ENCODE results near the gene GRHL3. TPM values are rescaled to one million over a fixed set of nuclear protein-coding genes. Genes with fewer than 3 reads are reported as not detected.

Gene GRHL3
- total RNA-seq, 2 donors from 2014 or later, result 8.1 to 8.4 TPM

DNA sequence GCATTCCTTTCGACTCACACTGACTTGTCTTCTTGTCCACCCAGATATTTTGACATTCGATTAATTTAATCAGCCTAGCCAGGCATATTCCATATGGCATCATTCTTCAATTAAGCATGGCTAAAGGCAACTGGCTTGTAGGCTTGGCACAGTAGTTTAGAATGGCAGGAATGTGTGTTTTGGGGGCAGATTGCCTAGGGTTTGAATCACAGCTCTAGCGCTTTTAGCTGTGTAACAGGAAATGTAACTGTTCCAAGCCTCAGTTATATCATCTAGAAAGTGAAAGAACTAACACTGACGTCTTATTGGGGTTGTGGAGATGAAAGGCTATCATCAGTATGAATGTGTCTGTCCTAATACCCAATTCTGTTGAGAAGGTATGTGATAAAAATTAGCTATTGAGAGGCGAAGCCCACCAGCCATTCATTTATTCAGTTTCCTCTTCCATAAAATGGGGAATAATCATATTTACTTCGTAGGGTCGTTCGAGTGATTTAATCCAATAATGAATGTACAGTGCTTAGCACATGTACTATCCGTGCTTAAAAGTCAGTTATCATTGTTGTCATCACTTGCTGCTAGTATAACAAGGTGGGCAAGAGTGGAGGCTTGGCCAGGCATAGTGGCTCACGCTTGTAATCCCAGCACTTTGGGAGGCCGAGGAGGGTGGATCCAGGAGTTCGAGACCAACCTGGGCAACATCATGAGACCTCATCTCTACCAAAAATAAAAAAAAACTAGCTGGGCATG, 41.6 kb upstream of the GRHL3 start:
- TF ChIP-seq POLR2AphosphoS5 (IDR thresholded peaks at IDR 0.05) (no peak), POLR2A (IDR thresholded peaks at IDR 0.05) (no peak)
- TF ChIP-seq, protein P1, sequence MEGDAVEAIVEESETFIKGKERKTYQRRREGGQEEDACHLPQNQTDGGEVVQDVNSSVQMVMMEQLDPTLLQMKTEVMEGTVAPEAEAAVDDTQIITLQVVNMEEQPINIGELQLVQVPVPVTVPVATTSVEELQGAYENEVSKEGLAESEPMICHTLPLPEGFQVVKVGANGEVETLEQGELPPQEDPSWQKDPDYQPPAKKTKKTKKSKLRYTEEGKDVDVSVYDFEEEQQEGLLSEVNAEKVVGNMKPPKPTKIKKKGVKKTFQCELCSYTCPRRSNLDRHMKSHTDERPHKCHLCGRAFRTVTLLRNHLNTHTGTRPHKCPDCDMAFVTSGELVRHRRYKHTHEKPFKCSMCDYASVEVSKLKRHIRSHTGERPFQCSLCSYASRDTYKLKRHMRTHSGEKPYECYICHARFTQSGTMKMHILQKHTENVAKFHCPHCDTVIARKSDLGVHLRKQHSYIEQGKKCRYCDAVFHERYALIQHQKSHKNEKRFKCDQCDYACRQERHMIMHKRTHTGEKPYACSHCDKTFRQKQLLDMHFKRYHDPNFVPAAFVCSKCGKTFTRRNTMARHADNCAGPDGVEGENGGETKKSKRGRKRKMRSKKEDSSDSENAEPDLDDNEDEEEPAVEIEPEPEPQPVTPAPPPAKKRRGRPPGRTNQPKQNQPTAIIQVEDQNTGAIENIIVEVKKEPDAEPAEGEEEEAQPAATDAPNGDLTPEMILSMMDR (IDR thresholded peaks at IDR 0.05), result no peak
- no peak overlapping the region for H3K27ac ChIP-seq
- H3K4me3 ChIP-seq, result no peak overlapping the region
- H3K36me3 ChIP-seq, result no peaks in the 10 kb centered on the region
- 70% methylated on average over 12 of the region's 12 CpGs for WGBS
- intact Hi-C loops (cut with DNase I), result no loop called here
- DNase-seq (ENCODE audit: low spot score), result no peak
- no peaks in the 10 kb centered on the region for H3K4me1 ChIP-seq (replicated peaks)
- H3K27me3 ChIP-seq (replicated peaks; ENCODE audit: insufficient read depth), result no peaks in the 10 kb centered on the region
- H3K9me3 ChIP-seq, result no peaks in the 10 kb centered on the region

GRCh38 chr1:24278726-24279125, 40.4 kb upstream of the GRHL3 start:
- Histone ChIP-seq H3K27me3 (replicated peaks; ENCODE audit: insufficient read depth) (no peaks in the 10 kb centered on the region), H3K9me3 (no peaks in the 10 kb centered on the region), H3K4me3 (no peak overlapping the region), H3K4me1 (replicated peaks) (no peaks in the 10 kb centered on the region), H3K36me3 (no peaks in the 10 kb centered on the region), H3K27ac (no peak overlapping the region)
- TF ChIP-seq POLR2AphosphoS5 (IDR thresholded peaks at IDR 0.05) (no peak), POLR2A (IDR thresholded peaks at IDR 0.05) (no peak)
- TF ChIP-seq, protein P1 (IDR thresholded peaks at IDR 0.05), result no peak
- WGBS, result 69% methylated on average over 3 of the region's 3 CpGs
- intact Hi-C loops (cut with DNase I), result no loop called here
- DNase-seq (ENCODE audit: low spot score), result no peak

DNA sequence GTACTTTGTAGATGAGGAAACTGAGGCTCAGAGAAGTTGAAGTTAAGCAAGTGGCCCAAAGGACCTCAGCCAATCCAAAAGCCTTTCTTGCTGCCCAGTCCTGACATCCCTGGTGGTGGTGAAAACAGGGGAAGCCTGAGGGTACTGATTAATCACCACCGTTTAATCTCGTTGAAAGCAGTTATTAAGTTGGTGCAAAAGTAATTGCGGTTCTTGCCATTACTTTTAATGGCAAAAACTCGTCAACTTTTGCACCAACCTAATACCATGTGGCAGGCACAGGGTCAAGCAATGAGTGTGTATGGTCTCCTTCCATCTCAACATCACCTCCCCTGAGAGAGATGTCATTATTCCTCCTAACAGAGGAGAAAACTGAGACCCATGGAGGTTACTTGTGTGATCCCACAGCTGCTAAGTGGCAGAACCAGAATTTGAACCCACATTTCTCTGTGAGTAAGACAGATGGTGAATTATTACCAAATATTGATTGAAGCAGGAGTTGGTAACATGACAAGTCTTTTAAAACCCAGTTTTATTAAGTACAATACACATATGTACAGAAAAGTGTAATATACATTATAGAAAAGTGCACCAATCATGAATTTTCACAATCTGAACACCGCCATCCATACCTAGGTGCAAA, 39.4 kb upstream of the GRHL3 start:
- Histone ChIP-seq H3K4me1 (replicated peaks) (no peaks in the 10 kb centered on the region), H3K36me3 (no peaks in the 10 kb centered on the region), H3K4me3 (no peak overlapping the region), H3K9me3 (no peaks in the 10 kb centered on the region), H3K27ac (no peak overlapping the region), H3K27me3 (replicated peaks; ENCODE audit: insufficient read depth) (no peaks in the 10 kb centered on the region)
- no peak for DNase-seq (ENCODE audit: low spot score)
- TF ChIP-seq POLR2A (IDR thresholded peaks at IDR 0.05) (no peak), POLR2AphosphoS5 (IDR thresholded peaks at IDR 0.05) (no peak)
- TF ChIP-seq, protein P1 (IDR thresholded peaks at IDR 0.05), result no peak
- intact Hi-C loops (cut with DNase I), result no loop called here
- 71% methylated on average over 5 of the region's 5 CpGs for WGBS

GRCh38 chr1:24281591-24281990, 37.6 kb upstream of the GRHL3 start:
- Histone ChIP-seq H3K4me1 (replicated peaks) (no peaks in the 10 kb centered on the region), H3K36me3 (no peaks in the 10 kb centered on the region), H3K4me3 (no peak overlapping the region), H3K27ac (no peak overlapping the region), H3K27me3 (replicated peaks; ENCODE audit: insufficient read depth) (no peaks in the 10 kb centered on the region), H3K9me3 (no peaks in the 10 kb centered on the region)
- TF ChIP-seq, protein P1 (IDR thresholded peaks at IDR 0.05), result no peak
- no peak for TF ChIP-seq POLR2A (IDR thresholded peaks at IDR 0.05)
- TF ChIP-seq POLR2AphosphoS5 (IDR thresholded peaks at IDR 0.05), result no peak
- 75% methylated on average over 2 of the region's 2 CpGs for WGBS
- no peak for DNase-seq (ENCODE audit: low spot score)
- intact Hi-C loops (cut with DNase I), result no loop called here

DNA sequence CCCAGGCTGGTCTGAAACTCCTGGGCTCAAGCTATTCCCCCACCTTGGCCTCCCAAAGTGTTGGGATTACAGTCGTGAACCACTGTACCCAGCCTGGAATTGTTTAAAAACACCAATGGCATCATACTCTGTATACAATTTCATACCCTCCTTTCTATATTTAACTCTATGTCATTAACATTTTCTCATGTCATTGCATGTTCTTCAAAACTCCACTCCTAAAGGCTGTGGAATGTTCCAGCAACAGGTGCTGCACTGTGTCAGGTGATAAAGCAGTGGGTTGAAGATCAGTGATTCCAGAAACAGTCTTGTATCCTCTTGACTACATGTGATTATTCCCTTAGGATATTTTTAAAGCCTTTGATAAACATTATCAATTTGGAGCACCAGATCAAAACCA, 36.7 kb upstream of the GRHL3 start:
- H3K4me3 ChIP-seq, result no peak overlapping the region
- H3K27ac ChIP-seq, result no peak overlapping the region
- H3K27me3 ChIP-seq (replicated peaks; ENCODE audit: insufficient read depth), result no peaks in the 10 kb centered on the region
- H3K4me1 ChIP-seq (replicated peaks), result no peaks in the 10 kb centered on the region
- intact Hi-C loops (cut with DNase I), result no loop called here
- 81% methylated on average over 1 of the region's 1 CpG for WGBS
- no peak for DNase-seq (ENCODE audit: low spot score)
- H3K36me3 ChIP-seq, result no peaks in the 10 kb centered on the region
- TF ChIP-seq POLR2AphosphoS5 (IDR thresholded peaks at IDR 0.05), result no peak
- TF ChIP-seq, protein P1 (IDR thresholded peaks at IDR 0.05), result no peak
- TF ChIP-seq POLR2A (IDR thresholded peaks at IDR 0.05), result no peak
- no peaks in the 10 kb centered on the region for H3K9me3 ChIP-seq

Measured in prostate gland (tissue), 2 donors.